ENCODE measurements around the gene FGF12.

FGF12 gene

DNA sequence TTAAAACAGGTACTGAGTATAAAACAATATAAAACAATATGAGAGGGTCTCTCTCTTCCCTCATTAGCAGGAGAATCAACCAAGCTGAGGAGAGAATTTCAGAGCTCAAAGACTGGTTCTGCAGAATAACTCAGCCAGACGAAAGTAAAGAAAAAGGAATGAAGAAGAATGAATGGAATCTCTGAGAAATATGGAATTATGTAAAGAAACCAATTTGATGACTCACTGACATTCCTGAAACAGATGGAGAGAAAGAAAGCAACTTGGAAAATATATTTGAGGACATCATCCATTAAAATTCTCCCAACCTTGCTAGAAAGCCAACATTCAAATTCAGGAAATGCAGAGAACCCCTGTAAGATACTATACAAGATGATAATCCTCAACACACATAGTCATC is 635.5 kb downstream of the FGF12 start:
- no peaks in the 10 kb centered on the region for H3K79me2 ChIP-seq (ENCODE audit: low read length)
- H3K36me3 ChIP-seq (replicated peaks; ENCODE audit: low read depth, low read length), result peaks cover 3% of the 10 kb centered on the region
- H3K4me3 ChIP-seq (ENCODE audit: low read length), result no peak overlapping the region
- H3K27ac ChIP-seq (ENCODE audit: low read length), result no peak overlapping the region
- H3K9ac ChIP-seq (ENCODE audit: low read length), result no peak overlapping the region
- H3K9me3 ChIP-seq (ENCODE audit: insufficient read depth, low read length), result 0 out of 2 replicates have a peak, but pooled peaks cover 5% of the 10 kb centered on the region
- H3K27me3 ChIP-seq (ENCODE audit: low read depth, low read length), result no peaks in the 10 kb centered on the region
- H3K4me2 ChIP-seq (ENCODE audit: low read length), result no peak overlapping the region
- H3K4me1 ChIP-seq (ENCODE audit: low read length), result peaks cover 38% of the 10 kb centered on the region
- no peak overlapping the region for H2AFZ ChIP-seq (ENCODE audit: low read depth, low read length)
- TF ChIP-seq EZH2phosphoT487 (IDR thresholded peaks at IDR 0.05; ENCODE audit: low read depth), result no peak
- TF ChIP-seq, protein P1, sequence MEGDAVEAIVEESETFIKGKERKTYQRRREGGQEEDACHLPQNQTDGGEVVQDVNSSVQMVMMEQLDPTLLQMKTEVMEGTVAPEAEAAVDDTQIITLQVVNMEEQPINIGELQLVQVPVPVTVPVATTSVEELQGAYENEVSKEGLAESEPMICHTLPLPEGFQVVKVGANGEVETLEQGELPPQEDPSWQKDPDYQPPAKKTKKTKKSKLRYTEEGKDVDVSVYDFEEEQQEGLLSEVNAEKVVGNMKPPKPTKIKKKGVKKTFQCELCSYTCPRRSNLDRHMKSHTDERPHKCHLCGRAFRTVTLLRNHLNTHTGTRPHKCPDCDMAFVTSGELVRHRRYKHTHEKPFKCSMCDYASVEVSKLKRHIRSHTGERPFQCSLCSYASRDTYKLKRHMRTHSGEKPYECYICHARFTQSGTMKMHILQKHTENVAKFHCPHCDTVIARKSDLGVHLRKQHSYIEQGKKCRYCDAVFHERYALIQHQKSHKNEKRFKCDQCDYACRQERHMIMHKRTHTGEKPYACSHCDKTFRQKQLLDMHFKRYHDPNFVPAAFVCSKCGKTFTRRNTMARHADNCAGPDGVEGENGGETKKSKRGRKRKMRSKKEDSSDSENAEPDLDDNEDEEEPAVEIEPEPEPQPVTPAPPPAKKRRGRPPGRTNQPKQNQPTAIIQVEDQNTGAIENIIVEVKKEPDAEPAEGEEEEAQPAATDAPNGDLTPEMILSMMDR (IDR thresholded peaks at IDR 0.05; ENCODE audit: low read depth, low read length), result no peak
- H4K20me1 ChIP-seq (ENCODE audit: insufficient read depth, low read length), result no peaks in the 10 kb centered on the region

DNA sequence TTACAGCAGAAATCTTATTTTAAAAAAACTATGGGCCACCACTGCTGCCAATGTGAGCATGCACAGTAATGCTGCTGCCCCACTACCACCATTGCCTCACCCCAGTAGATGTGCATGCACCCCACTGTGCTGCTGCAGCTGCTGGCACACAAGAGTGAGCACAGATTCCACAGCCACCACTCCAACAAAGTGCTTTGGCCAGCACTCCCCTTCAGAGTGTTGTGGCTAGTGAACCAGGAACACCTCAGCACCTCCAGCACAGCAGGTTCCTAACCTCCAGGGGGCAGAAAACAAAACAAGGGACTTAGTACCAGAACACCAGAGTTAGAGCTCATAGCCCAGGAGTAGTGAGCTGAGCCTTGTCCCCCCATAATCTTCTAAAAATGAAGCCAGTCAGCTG is 636.8 kb downstream of the FGF12 start:
- H3K4me3 ChIP-seq (ENCODE audit: low read length), result no peak overlapping the region
- no peak overlapping the region for H3K9ac ChIP-seq (ENCODE audit: low read length)
- H4K20me1 ChIP-seq (ENCODE audit: insufficient read depth, low read length), result no peaks in the 10 kb centered on the region
- H3K4me2 ChIP-seq (ENCODE audit: low read length), result no peak overlapping the region
- H3K27me3 ChIP-seq (ENCODE audit: low read depth, low read length), result no peaks in the 10 kb centered on the region
- no peak overlapping the region for H3K27ac ChIP-seq (ENCODE audit: low read length)
- no peak for TF ChIP-seq EZH2phosphoT487 (IDR thresholded peaks at IDR 0.05; ENCODE audit: low read depth)
- TF ChIP-seq, protein P1 (IDR thresholded peaks at IDR 0.05; ENCODE audit: low read depth, low read length), result peak; percentile 39
- peaks cover 38% of the 10 kb centered on the region for H3K4me1 ChIP-seq (ENCODE audit: low read length)
- H3K79me2 ChIP-seq (ENCODE audit: low read length), result no peaks in the 10 kb centered on the region
- 0 out of 2 replicates have a peak, but pooled peaks cover 5% of the 10 kb centered on the region for H3K9me3 ChIP-seq (ENCODE audit: insufficient read depth, low read length)
- H3K36me3 ChIP-seq (replicated peaks; ENCODE audit: low read depth, low read length), result peaks cover 3% of the 10 kb centered on the region
- H2AFZ ChIP-seq (ENCODE audit: low read depth, low read length), result no peak overlapping the region

All from OCI-LY3 (cell line).